ENCODE data around the gene DOCK2.

DOCK2 gene

GRCh38 chr5:170103447-170103846 is 466.4 kb downstream of the DOCK2 start:
- DNase-seq (ENCODE audit: low read depth), result no peak

DNA sequence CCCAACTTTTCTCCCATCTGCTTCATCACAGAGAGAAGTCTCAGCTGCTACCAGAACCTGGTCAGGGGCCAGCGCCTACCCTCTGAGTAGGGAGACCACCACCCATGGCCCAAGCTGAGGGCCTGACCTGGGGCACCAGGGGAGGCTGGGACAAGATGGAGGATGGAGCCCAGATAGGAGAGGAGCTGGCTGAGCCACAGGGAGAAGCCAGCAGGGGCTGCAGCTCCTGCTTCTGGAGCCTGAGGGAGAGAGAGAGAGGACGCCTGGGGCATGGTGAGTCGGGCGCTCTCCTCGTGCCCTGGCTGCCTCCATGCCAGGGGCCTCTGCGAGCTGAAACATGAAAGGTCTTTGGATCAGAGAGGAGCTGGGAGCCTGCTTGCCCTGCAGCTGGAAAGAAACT is 467.2 kb downstream of the DOCK2 start:
- no peak for DNase-seq (ENCODE audit: low read depth)

DNA sequence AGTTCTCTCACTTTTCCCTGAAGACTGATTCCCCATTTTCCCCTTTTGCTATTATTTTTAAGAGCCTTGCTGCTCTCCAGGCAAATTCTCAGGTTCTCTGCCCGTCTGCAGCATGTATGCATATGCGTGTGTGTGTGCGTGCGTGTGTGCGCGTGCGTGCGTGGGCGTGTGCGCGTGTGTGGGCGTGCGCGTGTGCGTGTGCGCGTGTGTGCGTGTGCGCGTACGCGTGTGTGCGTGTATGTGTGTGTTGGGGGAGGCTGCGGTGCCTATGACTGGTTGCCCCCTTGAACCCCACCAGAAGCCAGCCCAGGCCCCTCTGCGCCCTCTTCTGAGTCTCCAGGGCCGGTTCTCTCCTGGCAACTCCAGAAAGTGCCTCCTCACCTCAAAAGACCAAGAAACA is 467.6 kb downstream of the DOCK2 start:
- no peak for DNase-seq (ENCODE audit: low read depth)

GRCh38 chr5:170105642-170106611 is 468.9 kb downstream of the DOCK2 start, which contains the start of gene FOXI1:
Gene FOXI1, plus strand, starts transcription at chr5:170105897. Its CDS starts 61 bp downstream, at chr5:170105958.
- DNase-seq (ENCODE audit: low read depth), result no peak

GRCh38 chr5:170107674-170108073 is 470.6 kb downstream of the DOCK2 start:
- no peak for DNase-seq (ENCODE audit: low read depth)

DNA sequence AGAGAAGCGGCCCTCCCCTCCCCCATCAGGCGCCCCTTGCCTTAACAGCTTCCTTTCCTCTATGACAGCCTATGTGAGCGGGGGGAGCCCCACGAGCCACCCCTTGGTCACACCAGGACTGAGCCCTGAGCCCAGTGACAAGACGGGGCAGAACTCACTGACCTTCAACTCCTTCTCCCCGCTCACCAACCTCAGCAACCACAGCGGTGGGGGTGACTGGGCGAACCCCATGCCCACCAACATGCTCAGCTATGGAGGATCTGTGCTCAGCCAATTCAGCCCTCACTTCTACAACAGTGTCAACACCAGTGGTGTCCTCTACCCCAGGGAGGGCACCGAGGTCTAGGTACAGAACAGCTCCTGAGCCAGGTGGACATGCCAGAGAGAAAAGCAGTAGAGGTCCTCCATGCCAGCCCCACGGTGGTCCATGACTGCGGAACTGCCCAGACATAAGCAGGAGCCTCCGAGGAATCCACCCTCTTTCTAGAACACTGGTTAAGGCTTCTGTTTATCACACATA is 471.3 kb downstream of the DOCK2 start:
- no peak for DNase-seq (ENCODE audit: low read depth)

- no peak for DNase-seq (ENCODE audit: low read depth)
Observed at GRCh38 chr5:170109059-170110031, 472.3 kb downstream of the DOCK2 start.

- no peak for DNase-seq (ENCODE audit: low read depth)
Observed at GRCh38 chr5:170110403-170111087, 473.5 kb downstream of the DOCK2 start.

GRCh38 chr5:170111088-170111785 is 474.2 kb downstream of the DOCK2 start:
- no peak for DNase-seq (ENCODE audit: low read depth)

- no peak for DNase-seq (ENCODE audit: low read depth)
Observed at GRCh38 chr5:170112876-170113521, 475.9 kb downstream of the DOCK2 start.

DNA sequence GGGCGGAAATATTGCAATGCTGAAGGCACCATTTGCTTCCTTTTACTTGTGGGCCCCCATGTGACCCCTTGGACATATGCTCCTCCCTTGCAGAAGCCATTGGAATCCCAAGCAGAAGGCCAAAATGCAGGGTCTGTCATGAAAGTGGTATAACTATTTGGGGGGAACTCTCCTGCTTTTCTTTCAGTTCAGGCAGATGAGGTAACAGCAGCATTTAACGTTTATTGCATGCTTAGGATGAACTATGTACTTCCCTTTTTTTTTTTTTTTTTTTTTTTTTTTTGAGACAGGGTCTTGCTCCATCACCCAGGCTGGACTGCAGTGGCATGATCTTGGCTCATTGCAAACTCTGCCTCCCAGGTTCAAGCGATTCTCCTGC is 476.4 kb downstream of the DOCK2 start:
- no peak for DNase-seq (ENCODE audit: low read depth)

DNA sequence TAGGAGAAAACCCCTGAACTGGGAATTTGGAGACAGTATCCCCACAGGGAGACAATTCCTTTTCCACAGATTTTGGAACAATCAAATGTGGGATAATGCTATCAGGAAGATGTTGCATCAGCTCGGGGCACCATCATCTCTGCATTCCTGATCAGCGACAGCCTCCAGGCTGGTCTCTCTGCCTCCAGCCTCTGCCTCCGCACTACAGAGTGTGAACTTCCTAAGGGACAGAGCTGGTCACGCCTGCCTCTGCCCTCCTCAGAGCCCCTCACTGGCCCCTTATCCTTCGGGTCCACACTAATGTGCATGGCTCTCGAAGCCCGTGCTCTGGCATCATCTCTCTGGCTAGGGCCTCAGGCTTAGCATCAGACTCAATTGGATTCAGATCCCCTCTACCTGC is 477.2 kb downstream of the DOCK2 start:
- no peak for DNase-seq (ENCODE audit: low read depth)

GRCh38 chr5:170115925-170116324 is 478.9 kb downstream of the DOCK2 start:
- DNase-seq (ENCODE audit: low read depth), result no peak

DNA sequence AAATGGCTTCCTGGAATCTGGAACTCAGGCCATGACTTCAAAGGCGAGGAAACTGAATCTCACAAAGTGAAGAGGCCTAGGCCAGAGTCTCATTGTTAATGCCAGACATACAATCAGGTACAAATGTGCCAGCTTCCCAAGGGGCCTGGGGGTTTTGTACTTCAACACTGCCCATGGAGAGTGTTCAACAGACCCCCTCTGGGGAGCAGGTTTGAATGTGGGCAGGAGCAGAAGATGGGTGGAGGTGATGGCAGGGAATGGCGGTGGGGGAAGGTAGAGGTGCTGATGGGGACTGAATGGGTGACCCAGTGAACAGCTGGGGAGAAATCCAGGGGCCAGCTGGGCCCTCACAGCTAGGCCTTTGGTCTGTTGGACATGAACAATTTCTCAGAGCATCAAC is 480.7 kb downstream of the DOCK2 start:
- no peak for DNase-seq (ENCODE audit: low read depth)

DNA sequence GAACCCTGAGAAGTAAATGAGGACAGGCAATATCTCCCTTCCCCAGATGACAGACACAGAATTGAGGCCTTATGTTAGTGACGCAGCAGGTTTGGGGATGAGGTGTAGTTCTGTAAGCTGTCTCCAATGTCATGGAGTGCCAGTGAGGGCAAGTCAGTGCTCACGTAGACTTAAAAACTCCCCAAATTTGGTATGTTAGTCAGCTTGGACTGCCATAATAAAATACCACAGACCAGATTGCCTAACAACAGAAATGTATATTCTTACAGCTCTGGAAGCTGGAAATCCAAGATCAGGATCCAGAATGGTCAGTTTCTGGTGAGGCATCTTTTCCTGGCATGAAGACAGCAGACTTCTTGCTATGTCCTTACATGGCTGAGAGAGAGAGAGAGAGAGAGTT is 483.5 kb downstream of the DOCK2 start:
- DNase-seq (ENCODE audit: low read depth), result no peak

- no peak for DNase-seq (ENCODE audit: low read depth)
Observed at GRCh38 chr5:170121321-170121720, 484.2 kb downstream of the DOCK2 start.

- no peak for DNase-seq (ENCODE audit: low read depth)
Observed at GRCh38 chr5:170126061-170126460, 489.0 kb downstream of the DOCK2 start.

DNA sequence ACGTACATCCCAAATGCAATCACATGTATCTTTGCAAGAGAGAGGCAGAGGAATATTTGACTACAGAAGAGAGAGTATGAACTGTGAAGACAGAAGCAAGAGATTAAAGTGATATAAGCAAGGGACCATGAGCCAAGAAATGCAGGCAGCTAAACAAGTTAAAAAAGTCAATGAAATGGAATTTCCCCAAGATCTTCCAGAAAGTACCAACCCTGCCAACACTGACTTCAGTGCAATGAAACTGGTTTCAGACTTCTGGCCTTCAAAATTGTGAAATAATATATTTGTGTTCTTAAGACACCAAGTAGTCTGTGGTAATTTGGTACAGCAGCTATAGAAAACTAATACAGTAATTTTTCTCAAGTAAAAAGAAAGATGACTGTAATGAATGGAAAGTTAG is 489.6 kb downstream of the DOCK2 start:
- no peak for DNase-seq (ENCODE audit: low read depth)

DNA sequence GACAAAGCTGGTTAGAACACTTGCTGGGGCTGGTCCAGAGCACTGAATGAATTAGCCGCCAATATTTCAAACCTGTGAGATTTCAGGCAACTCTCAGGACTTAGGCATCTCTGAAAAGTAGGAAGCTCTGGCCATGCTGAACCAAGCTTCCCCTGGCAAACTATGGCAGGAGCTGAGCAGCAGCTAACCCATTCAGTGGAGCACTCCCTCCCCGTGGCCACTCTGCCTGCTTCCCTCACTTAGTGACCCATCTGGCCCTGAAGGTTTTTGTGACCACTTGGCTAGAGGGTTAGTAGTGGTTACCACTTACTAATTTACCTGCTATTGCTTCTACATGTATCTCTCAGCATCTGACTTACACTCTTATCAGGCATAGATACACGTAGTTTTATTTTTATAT is 494.2 kb downstream of the DOCK2 start:
- DNase-seq (ENCODE audit: low read depth), result no peak

DNA sequence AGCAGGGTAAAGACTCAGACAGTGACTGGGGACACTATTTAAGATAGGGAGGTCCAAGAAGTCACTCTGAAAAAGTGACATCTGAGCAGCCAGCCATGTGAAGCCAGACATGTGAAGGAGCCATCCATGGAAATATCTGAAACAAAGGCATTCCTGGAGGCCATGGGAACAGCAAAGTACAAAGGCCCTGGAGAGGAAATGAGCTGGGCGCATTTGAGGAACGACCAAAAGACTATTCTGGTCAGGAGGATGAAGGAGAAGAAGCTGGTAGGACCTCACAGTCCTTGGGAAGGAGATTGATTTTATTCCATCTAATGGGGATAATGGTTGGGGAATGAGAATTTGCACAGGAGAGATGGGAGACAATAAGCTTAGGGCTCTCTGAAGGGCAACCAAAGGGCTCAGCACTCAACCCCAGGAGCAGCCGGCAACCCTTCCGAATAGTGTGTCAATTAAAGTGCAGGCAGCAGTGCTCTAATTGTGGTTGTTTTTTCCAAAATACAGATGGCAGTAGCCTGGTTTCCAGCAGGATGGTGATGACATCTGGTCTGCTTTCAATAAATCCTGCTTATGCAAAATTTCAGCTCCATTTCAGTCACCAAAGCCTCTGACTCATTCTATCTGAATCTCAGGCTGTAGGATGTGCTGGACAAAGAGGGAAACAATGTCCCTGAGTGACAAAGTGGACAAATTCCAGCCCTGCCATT is 495.3 kb downstream of the DOCK2 start:
- DNase-seq (ENCODE audit: low read depth), result no peak
